K562 (cell line): ENCODE data around the gene IL23A. TPM values are rescaled to one million over a fixed set of nuclear protein-coding genes. Genes with fewer than 3 reads are reported as not detected.
A peak's percentile ranks its signal among the peaks of the same experiment; 100 is the strongest.

ENCODE experiments used
- DDX20 ChIP-seq: fragments of 450-650 bp; IDR thresholded peaks from 2 replicates; pipeline ENCODE4 v1.6.1; 2016; ENCODE audit warnings: missing genetic modification characterization, low read depth, mild to moderate bottlenecking, missing compliant biosample characterization, moderate library complexity
- DLX4 ChIP-seq: fragments of 250-450 bp; sonication (Bioruptor Pico); IDR thresholded peaks from 2 replicates; pipeline ENCODE4 v1.6.1; 2021; ENCODE audit warnings: mild to moderate bottlenecking
- FOXP1 ChIP-seq: sonication (generic); formaldehyde crosslinking; IDR thresholded peaks from 2 replicates; pipeline ENCODE4 v1.8.0; 2022; ENCODE audit warnings: mild to moderate bottlenecking, missing genetic modification reagents
- ILF3 ChIP-seq: fragments of 450-650 bp; IDR thresholded peaks from 2 replicates; pipeline ENCODE4 v1.6.1; 2018; ENCODE audit warnings: antibody characterized with exemption, mild to moderate bottlenecking, moderate library complexity, borderline replicate concordance
- KAT2B ChIP-seq: IDR thresholded peaks from one replicate; pipeline ENCODE4 v1.6.1; 2012; ENCODE audit warnings: low read depth, mild to moderate bottlenecking, control low read depth, inconsistent platforms, low read length, moderate library complexity
- MEF2A ChIP-seq: IDR thresholded peaks from 2 replicates; pipeline ENCODE4 v1.6.1; 2011; ENCODE audit warnings: low read depth, mild to moderate bottlenecking, low read length, moderate library complexity; ENCODE audit not compliant: control insufficient read depth
- MITF ChIP-seq: IDR thresholded peaks from 2 replicates; pipeline ENCODE4 v1.6.1; 2014; ENCODE audit warnings: antibody characterized with exemption
- NRF1 ChIP-seq, 2 experiments: fragments of 450-650 bp; IDR thresholded peaks in 1 of 2; conservative IDR thresholded peaks in 1 of 2; 2 replicates each; pipeline ENCODE4 v1.6.1; 2014; ENCODE audit warnings: mild to moderate bottlenecking in 2 of 2
- RBFOX2 ChIP-seq: fragments of 200-400 bp; formaldehyde crosslinking; IDR thresholded peaks from 2 replicates; pipeline ENCODE4 v1.6.1; 2017; ENCODE audit warnings: low read depth, mild to moderate bottlenecking, low read length, moderate library complexity
- RBM25 ChIP-seq: fragments of 200-400 bp; formaldehyde crosslinking; IDR thresholded peaks from 2 replicates; pipeline ENCODE4 v1.6.1; 2018; ENCODE audit warnings: low read length, low read depth, moderate library complexity; ENCODE audit not compliant: severe bottlenecking
- SFPQ ChIP-seq: fragments of 200-400 bp; formaldehyde crosslinking; IDR thresholded peaks from 2 replicates; pipeline ENCODE4 v1.6.1; 2017; ENCODE audit warnings: mild to moderate bottlenecking, low read depth, low read length, moderate library complexity
- ZBTB17 ChIP-seq: fragments of 450-650 bp; formaldehyde crosslinking; IDR thresholded peaks from 2 replicates; pipeline ENCODE4 v1.4.0; 2020; ENCODE audit warnings: mild to moderate bottlenecking
- ZEB2 ChIP-seq: fragments of 450-650 bp; IDR thresholded peaks from 2 replicates; pipeline ENCODE4 v1.6.1; 2016
- ZNF146 ChIP-seq: IDR thresholded peaks from one replicate; pipeline ENCODE4 v1.6.1; 2018; ENCODE audit warnings: missing compliant biosample characterization; ENCODE audit not compliant: unreplicated experiment
- ZNF512 ChIP-seq: IDR thresholded peaks from 2 replicates; pipeline ENCODE4 v1.6.1; 2016; ENCODE audit warnings: missing genetic modification characterization, missing compliant biosample characterization
- ZNF609 ChIP-seq: sonication (generic); formaldehyde crosslinking; IDR thresholded peaks from 2 replicates; pipeline ENCODE4 v1.8.1; 2023; ENCODE audit warnings: missing genetic modification reagents, mild to moderate bottlenecking, borderline replicate concordance
- ZNF699 ChIP-seq: fragments of 250-450 bp; sonication (Bioruptor Pico); IDR thresholded peaks from 2 replicates; pipeline ENCODE4 v1.8.0; 2021; ENCODE audit warnings: mild to moderate bottlenecking, moderate library complexity; ENCODE audit not compliant: insufficient replicate concordance
- ZNF778 ChIP-seq: fragments of 450-650 bp; formaldehyde crosslinking; IDR thresholded peaks from 2 replicates; pipeline ENCODE4 v1.4.0; 2020; ENCODE audit warnings: mild to moderate bottlenecking, moderate library complexity
- polyA plus RNA-seq, 8 experiments: library from polyadenylated mRNA; depleted of rRNA in 4 of 8; stranded (reverse) in 5 of 8; unstranded in 3 of 8; fragments of >200 nt; fragmentation: Nextera tagmentation in 2 of 8; fragmentation: Illumina TruSeq in 1 of 8; extraction: Ambion mirVana in 2 of 8; extraction: Trizol in 1 of 8; gene quantifications; 2 replicates each; pipeline versions ENCODE4 v1.2.1 to v1.2.3, GENCODE V29; 2011 to 2014; ENCODE audit warnings: inconsistent platforms in 1 of 8, missing spikeins in 1 of 8
- total RNA-seq, 7 experiments: library from RNA; depleted of rRNA in 6 of 7; stranded (reverse); fragments of >200 nt in 6 of 7; fragmentation: Illumina TruSeq in 2 of 7; extraction: Trizol in 2 of 7; gene quantifications; 2 replicates each; pipeline versions ENCODE4 v1.2.1 to v1.2.3, GENCODE V29; 2011 to 2021; ENCODE audit warnings: low replicate concordance in 1 of 7

The IL23A gene
- total and polyA plus RNA-seq, 9 of the 15 experiments (the other 6 are each of a cell fraction or from before 2014, with no cell fraction given) = 4.4 to 37.2 (median 9.6) TPM

GRCh38 chr12:56337753-56338251 lies 882 bp upstream of the IL23A start (continued):
- TF ChIP-seq SFPQ (no peak), DLX4 (no peak), RBFOX2 (no peak; the same call in 1 of the 2 replicates), FOXP1 (CRISPR knock-in tag) (no peak), KAT2B (no peak), ZNF512 (tag) (no peak), ZNF609 (no peak), ZNF146 (CRISPR knock-in tag) (no peak), DDX20 (no peak), MITF (no peak), ZEB2 (no peak), NRF1 (conservative IDR thresholded peaks at IDR 0.05 in 1 of 2, IDR thresholded peaks at IDR 0.05 in 1 of 2) (no peak; a peak in 1 of 4 replicates), ZNF778 (CRISPR knock-in tag) (no peak), ZBTB17 (CRISPR knock-in tag) (0 out of 2 replicates have a peak, but pooled peaks have one; percentile 53), RBM25 (no peak), ILF3 (no peak), MEF2A (no peak), ZNF699 (CRISPR knock-in tag) (no peak)
